Activated CD8-positive, alpha-beta memory T cell treated with anti-CD3 and anti-CD28 coated beads, Interleukin-2, amount 50 U/mL, for 1 hour (primary cell): Measurements from ENCODE around the gene ANGPT4.

Experiments used
- DNase-seq: peaks from one replicate; pipeline ENCODE4 v3.0.0-alpha.2; 2020; ENCODE audit errors: extremely low read depth

Gene ANGPT4

GRCh38 chr20:939606-940005 lies 23.5 kb upstream of the ANGPT4 start:
- no peak for DNase-seq

- DNase-seq: no peak
Measured at GRCh38 chr20:934186-934840, 18.2 kb upstream of the ANGPT4 start.

GRCh38 chr20:933029-933428 lies 16.9 kb upstream of the ANGPT4 start:
- DNase-seq: no peak

- no peak for DNase-seq
Measured at GRCh38 chr20:931401-931800, 15.3 kb upstream of the ANGPT4 start.

GRCh38 chr20:926670-927069 lies 10.5 kb upstream of the ANGPT4 start:
- DNase-seq: no peak

- DNase-seq: no peak
Measured at GRCh38 chr20:925516-925915, 9.4 kb upstream of the ANGPT4 start.

GRCh38 chr20:924639-925038 lies 8.5 kb upstream of the ANGPT4 start:
- no peak for DNase-seq

- DNase-seq: no peak
Measured at GRCh38 chr20:922781-923180, 6.6 kb upstream of the ANGPT4 start.

- no peak for DNase-seq
Measured at GRCh38 chr20:921068-921467, 4.9 kb upstream of the ANGPT4 start.

- no peak for DNase-seq
Measured at GRCh38 chr20:920311-920710, 4.2 kb upstream of the ANGPT4 start.

- DNase-seq: no peak
Measured at GRCh38 chr20:919491-919916, 3.4 kb upstream of the ANGPT4 start.

- DNase-seq: no peak
Measured at GRCh38 chr20:917416-917815, 1.3 kb upstream of the ANGPT4 start.

GRCh38 chr20:916825-917224 lies 691 bp upstream of the ANGPT4 start:
- DNase-seq: no peak

GRCh38 chr20:914727-915498 lies 1.2 kb downstream of the ANGPT4 start:
- DNase-seq: no peak

GRCh38 chr20:913306-913849 lies 2.8 kb downstream of the ANGPT4 start:
- DNase-seq: no peak

GRCh38 chr20:911882-912600 lies 4.1 kb downstream of the ANGPT4 start:
- no peak for DNase-seq

GRCh38 chr20:910870-911770 lies 5.0 kb downstream of the ANGPT4 start:
- DNase-seq: no peak

GRCh38 chr20:910132-910869 lies 5.8 kb downstream of the ANGPT4 start:
- DNase-seq: no peak

GRCh38 chr20:909641-910040 lies 6.5 kb downstream of the ANGPT4 start:
- no peak for DNase-seq

- DNase-seq: no peak
Measured at GRCh38 chr20:906703-907270, 9.3 kb downstream of the ANGPT4 start.
